WERI-Rb-1 (cell line): ENCODE data around the gene LRP2.
"Not testable (repeated sequence)": the region's sequence is repeated elsewhere in the genome, so short reads cannot be mapped to it uniquely, and the experiment has no call there.

Source experiments
- DNase-seq: peaks from one replicate; pipeline ENCODE4 v3.0.0-alpha.2; 2020
- H3K27ac ChIP-seq: fragments of 250-450 bp; sonication (Bioruptor Pico); 2 replicates; pipeline ENCODE4 v1.5.1; 2020; ENCODE audit warnings: mild to moderate bottlenecking, moderate library complexity
- H3K27me3 ChIP-seq: fragments of 250-450 bp; sonication (Bioruptor Pico); 2 replicates; pipeline ENCODE4 v1.5.1; 2021; ENCODE audit warnings: mild to moderate bottlenecking, low read depth, moderate library complexity; ENCODE audit not compliant: insufficient read depth, severe bottlenecking
- H3K36me3 ChIP-seq: fragments of 250-450 bp; sonication (Bioruptor Pico); 2 replicates; pipeline ENCODE4 v1.5.1; 2020; ENCODE audit warnings: mild to moderate bottlenecking, moderate library complexity
- H3K4me3 ChIP-seq: 2 replicates; pipeline ENCODE4 v1.5.1; 2011; ENCODE audit warnings: low read depth, mild to moderate bottlenecking, control low read depth, low read length
- H3K9me3 ChIP-seq: fragments of 250-450 bp; sonication (Bioruptor Pico); 2 replicates; pipeline ENCODE4 v1.5.1; 2021; ENCODE audit warnings: mild to moderate bottlenecking, moderate library complexity; ENCODE audit not compliant: severe bottlenecking
- TF ChIP-seq, protein P1 (sequence below): IDR thresholded peaks from 2 replicates; pipeline ENCODE4 v1.5.1; 2011; ENCODE audit warnings: low read depth, mild to moderate bottlenecking, control low read depth, inconsistent platforms, low read length

The LRP2 gene

GRCh38 chr2:169362118-169362893 lies at the start of gene LRP2:
LRP2 (minus strand) TSS chr2:169362534; CDS start chr2:169362399, 135 bp downstream.
- DNase-seq = peak; percentile 15
- H3K27ac ChIP-seq = no peak within 1 kb of the TSS
- H3K9me3 ChIP-seq = peaks cover 3% of the 10 kb centered on the region
- H3K27me3 ChIP-seq = peaks cover 71% of the 10 kb centered on the region
- no peaks in the 10 kb centered on the region for H3K36me3 ChIP-seq
- TF ChIP-seq, protein P1, sequence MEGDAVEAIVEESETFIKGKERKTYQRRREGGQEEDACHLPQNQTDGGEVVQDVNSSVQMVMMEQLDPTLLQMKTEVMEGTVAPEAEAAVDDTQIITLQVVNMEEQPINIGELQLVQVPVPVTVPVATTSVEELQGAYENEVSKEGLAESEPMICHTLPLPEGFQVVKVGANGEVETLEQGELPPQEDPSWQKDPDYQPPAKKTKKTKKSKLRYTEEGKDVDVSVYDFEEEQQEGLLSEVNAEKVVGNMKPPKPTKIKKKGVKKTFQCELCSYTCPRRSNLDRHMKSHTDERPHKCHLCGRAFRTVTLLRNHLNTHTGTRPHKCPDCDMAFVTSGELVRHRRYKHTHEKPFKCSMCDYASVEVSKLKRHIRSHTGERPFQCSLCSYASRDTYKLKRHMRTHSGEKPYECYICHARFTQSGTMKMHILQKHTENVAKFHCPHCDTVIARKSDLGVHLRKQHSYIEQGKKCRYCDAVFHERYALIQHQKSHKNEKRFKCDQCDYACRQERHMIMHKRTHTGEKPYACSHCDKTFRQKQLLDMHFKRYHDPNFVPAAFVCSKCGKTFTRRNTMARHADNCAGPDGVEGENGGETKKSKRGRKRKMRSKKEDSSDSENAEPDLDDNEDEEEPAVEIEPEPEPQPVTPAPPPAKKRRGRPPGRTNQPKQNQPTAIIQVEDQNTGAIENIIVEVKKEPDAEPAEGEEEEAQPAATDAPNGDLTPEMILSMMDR = no peak
- peak within 1 kb of the TSS; percentile 38 for H3K4me3 ChIP-seq

GRCh38 chr2:169406891-169407290 lies 44.6 kb upstream of the LRP2 start:
- no peak for DNase-seq
- TF ChIP-seq, protein P1 = no peak
- no peaks in the 10 kb centered on the region for H3K9me3 ChIP-seq

GRCh38 chr2:169399491-169399890 lies 37.2 kb upstream of the LRP2 start:
- H3K36me3 ChIP-seq, H3K27ac ChIP-seq: not testable (repeated sequence)

More at GRCh38 chr2:169406891-169407290, 44.6 kb upstream of the LRP2 start:
- no peaks in the 10 kb centered on the region for H3K27me3 ChIP-seq
- no peak overlapping the region for H3K4me3 ChIP-seq
- no peaks in the 10 kb centered on the region for H3K36me3 ChIP-seq
- no peak overlapping the region for H3K27ac ChIP-seq

DNA sequence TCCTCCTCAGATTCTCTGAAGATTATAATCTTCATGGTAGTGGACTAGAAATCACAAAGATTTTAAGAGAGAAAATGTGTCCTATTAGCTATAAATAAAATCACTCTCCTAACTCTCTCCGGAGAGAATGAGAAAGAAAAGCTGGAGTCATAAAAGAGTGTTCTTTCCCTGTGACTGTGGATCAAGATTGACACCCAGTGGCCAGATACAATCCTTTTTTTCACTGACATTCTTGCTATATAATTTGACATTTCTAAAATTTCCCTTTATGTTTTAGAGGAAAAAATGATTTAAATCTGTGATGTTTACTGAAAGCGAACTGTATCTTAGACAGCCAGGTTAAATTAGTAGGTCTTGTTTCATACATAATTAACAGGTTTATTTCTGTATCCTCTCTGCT lies 35.4 kb upstream of the LRP2 start:
- no peaks in the 10 kb centered on the region for H3K9me3 ChIP-seq
- no peak overlapping the region for H3K27ac ChIP-seq
- DNase-seq = no peak
- TF ChIP-seq, protein P1 = no peak
- peaks cover 18% of the 10 kb centered on the region for H3K27me3 ChIP-seq
- H3K36me3 ChIP-seq = no peaks in the 10 kb centered on the region
- H3K4me3 ChIP-seq = no peak overlapping the region

More at GRCh38 chr2:169399491-169399890, 37.2 kb upstream of the LRP2 start:
- not testable (repeated sequence) for H3K4me3 ChIP-seq, H3K9me3 ChIP-seq, DNase-seq
- peaks cover 13% of the 10 kb centered on the region for H3K27me3 ChIP-seq

DNA sequence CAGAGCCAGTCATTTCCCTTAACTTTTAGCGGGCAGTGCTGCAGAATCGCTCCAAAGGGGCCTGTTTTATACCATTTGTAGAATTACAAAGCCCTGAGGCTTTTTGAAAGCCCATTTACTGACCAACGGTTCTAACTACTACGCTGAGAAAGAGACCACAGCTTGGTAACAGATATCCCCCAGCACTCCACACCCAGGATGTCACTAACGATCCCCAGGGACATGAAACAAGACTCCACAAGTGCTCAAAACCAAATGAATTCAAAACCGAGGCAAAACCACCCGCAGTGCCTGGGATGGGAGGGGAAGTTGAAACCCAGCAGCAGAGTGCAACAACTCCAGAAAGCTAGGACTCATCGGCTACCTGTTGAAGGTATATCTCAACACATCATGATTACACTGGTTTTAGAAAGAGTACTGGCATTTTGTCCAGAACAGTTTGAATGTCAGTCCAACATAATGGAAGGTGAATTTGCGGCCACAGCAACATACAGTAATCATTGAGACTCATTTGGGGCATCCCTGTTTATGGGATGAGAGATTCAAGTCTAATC lies 33.6 kb upstream of the LRP2 start:
- no peak overlapping the region for H3K4me3 ChIP-seq
- no peak overlapping the region for H3K27ac ChIP-seq
- H3K27me3 ChIP-seq = peaks cover 20% of the 10 kb centered on the region
- no peaks in the 10 kb centered on the region for H3K9me3 ChIP-seq
- H3K36me3 ChIP-seq = no peaks in the 10 kb centered on the region
- no peak for DNase-seq
- TF ChIP-seq, protein P1 = no peak

- Histone ChIP-seq H3K4me3 (no peak overlapping the region), H3K27me3 (peaks cover 24% of the 10 kb centered on the region), H3K36me3 (no peaks in the 10 kb centered on the region), H3K27ac (no peak overlapping the region), H3K9me3 (no peaks in the 10 kb centered on the region)
- DNase-seq = no peak
- TF ChIP-seq, protein P1 = no peak
These were observed 30.8 kb upstream of the LRP2 start for GRCh38 chr2:169393068-169393590.
